ENCODE measurements around the gene HOXD12. TPM values are rescaled to one million over a fixed set of nuclear protein-coding genes. Genes with fewer than 3 reads are reported as not detected.
A peak's percentile ranks its signal among the peaks of the same experiment; 100 is the strongest.

HOXD12 gene
- total and polyA plus RNA-seq, 2 donors (not counting 1 experiment from before 2014, with no cell fraction given), result not detected

DNA sequence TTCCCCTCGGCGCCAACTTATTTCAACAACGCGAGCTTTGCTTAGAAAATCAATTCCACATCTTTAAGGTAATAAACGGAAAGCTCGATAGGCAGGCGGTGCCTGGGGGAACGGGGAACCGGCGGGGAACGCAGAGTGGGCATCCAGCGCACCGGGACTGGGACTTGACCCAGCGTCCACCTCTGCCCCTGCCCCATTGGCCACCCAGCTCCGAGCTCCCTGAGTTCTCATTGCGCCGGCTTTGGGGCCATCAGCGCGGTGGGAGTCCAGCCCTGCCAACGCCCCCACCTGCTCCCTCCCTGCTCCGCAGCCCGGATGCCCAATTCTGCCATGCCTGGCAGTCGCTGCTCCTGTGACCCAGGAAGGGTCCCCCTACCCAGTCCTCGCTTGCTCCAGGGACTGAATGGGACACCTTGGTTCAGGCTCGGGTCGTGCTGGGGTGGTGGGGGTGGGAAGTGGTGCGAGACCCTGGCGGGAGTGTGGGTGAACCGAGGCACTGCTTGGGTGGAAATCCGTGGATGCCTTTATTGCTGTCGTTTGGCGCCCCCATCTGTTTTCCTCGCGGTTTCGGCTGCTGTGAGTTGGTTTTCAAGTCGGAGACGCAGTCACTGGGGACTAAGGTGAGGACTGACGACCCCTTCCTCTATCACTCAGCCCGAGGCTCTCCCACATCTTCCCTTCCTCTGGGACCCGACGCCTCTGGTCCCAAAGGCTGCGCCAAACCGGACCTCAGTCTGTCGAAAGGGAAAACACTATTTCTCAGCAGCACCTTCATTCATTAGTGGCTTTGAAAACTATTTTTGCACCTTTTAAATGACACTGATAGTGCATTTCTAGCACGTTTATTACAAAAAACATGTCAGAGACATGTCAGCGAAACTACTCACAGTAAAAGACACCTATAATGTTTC is 13.5 kb upstream of the HOXD12 start:
- Histone ChIP-seq H3K4me1 (ENCODE audit: control insufficient read depth, extremely low read depth, insufficient read depth, low read length) (no peaks in the 10 kb centered on the region), H3K79me2 (ENCODE audit: control insufficient read depth, insufficient read depth, low read length) (no peaks in the 10 kb centered on the region), H3K4me2 (ENCODE audit: extremely low read depth, insufficient read depth, low read length) (no peak overlapping the region), H3K4me3 (replicated peaks in 1 of 4; ENCODE audit: control extremely low read depth in 1 of 4, insufficient read depth in 1 of 4, low read depth in 3 of 4, low read length in 4 of 4) (no peak overlapping the region), H3K27me3 (ENCODE audit: control insufficient read depth, insufficient read depth, low read length) (peaks cover 89% of the 10 kb centered on the region), H4K20me1 (ENCODE audit: control insufficient read depth, extremely low read depth, insufficient read depth, low read length) (no peaks in the 10 kb centered on the region), H3K27ac (ENCODE audit: insufficient read depth, low read length) (no peak overlapping the region), H3K36me3 (ENCODE audit: control insufficient read depth, insufficient read depth, low read length) (no peaks in the 10 kb centered on the region), H2AFZ (ENCODE audit: low read length) (no peak overlapping the region), H3K9me3 (ENCODE audit: control insufficient read depth, insufficient read depth, low read depth, low read length) (no peaks in the 10 kb centered on the region), H3K9ac (ENCODE audit: insufficient read depth, low read length) (no peak overlapping the region)
- DNase-seq (ENCODE audit: low read depth in 2 of 2), result peak; percentile 25 to 39
- TF ChIP-seq, protein P1, sequence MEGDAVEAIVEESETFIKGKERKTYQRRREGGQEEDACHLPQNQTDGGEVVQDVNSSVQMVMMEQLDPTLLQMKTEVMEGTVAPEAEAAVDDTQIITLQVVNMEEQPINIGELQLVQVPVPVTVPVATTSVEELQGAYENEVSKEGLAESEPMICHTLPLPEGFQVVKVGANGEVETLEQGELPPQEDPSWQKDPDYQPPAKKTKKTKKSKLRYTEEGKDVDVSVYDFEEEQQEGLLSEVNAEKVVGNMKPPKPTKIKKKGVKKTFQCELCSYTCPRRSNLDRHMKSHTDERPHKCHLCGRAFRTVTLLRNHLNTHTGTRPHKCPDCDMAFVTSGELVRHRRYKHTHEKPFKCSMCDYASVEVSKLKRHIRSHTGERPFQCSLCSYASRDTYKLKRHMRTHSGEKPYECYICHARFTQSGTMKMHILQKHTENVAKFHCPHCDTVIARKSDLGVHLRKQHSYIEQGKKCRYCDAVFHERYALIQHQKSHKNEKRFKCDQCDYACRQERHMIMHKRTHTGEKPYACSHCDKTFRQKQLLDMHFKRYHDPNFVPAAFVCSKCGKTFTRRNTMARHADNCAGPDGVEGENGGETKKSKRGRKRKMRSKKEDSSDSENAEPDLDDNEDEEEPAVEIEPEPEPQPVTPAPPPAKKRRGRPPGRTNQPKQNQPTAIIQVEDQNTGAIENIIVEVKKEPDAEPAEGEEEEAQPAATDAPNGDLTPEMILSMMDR (conservative IDR thresholded peaks at IDR 0.05 in 1 of 2, IDR thresholded peaks at IDR 0.05 in 1 of 2; ENCODE audit: low read depth in 1 of 2, low read length in 2 of 2), result peak; percentile 41 to 57
- peak; percentile 63 for TF ChIP-seq EZH2 (IDR thresholded peaks at IDR 0.05; ENCODE audit: low read length, missing control alignments)

DNA sequence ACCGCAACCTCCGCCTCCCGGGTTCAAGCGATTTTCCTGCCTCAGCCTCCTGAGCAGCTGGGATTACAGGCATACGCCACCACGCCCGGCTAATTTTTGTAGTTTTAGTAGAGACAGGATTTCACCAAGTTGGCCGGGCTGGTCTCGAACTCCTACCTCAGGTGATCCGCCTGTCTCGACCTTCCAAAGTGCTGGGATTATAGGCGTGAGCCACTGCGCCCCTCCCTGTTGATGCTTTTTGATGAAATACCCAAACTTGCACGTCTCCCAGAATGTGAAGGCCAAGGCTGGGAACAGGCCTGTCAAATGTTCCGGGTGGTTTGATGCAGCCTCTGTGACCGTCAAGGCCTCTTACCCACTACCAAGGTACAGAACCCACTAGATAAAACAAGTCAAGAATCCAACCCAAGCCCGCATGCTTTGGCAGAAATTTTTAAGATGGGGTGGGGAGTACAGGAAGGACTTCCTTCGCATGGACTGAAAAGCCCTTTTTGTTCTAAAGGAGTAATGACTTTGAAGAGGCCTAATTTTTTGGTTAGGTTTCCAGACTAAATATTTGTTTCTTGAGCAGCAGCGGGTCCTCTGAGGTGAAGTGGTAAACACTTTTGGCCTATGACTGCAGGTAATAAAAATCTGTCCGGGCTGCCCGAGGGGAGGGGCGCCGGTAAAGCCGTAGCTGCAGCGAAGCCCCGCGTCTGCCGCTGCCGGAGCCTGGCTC is 12.1 kb upstream of the HOXD12 start:
- Histone ChIP-seq H4K20me1 (ENCODE audit: control insufficient read depth, extremely low read depth, insufficient read depth, low read length) (no peaks in the 10 kb centered on the region), H3K36me3 (ENCODE audit: control insufficient read depth, insufficient read depth, low read length) (no peaks in the 10 kb centered on the region), H3K4me2 (ENCODE audit: extremely low read depth, insufficient read depth, low read length) (no peak overlapping the region), H2AFZ (ENCODE audit: low read length) (no peak overlapping the region), H3K27ac (ENCODE audit: insufficient read depth, low read length) (no peak overlapping the region), H3K4me3 (replicated peaks in 1 of 4; ENCODE audit: control extremely low read depth in 1 of 4, insufficient read depth in 1 of 4, low read depth in 3 of 4, low read length in 4 of 4) (no peak overlapping the region), H3K9ac (ENCODE audit: insufficient read depth, low read length) (no peak overlapping the region), H3K4me1 (ENCODE audit: control insufficient read depth, extremely low read depth, insufficient read depth, low read length) (no peaks in the 10 kb centered on the region), H3K79me2 (ENCODE audit: control insufficient read depth, insufficient read depth, low read length) (no peaks in the 10 kb centered on the region), H3K9me3 (ENCODE audit: control insufficient read depth, insufficient read depth, low read depth, low read length) (no peaks in the 10 kb centered on the region), H3K27me3 (ENCODE audit: control insufficient read depth, insufficient read depth, low read length) (peaks cover 87% of the 10 kb centered on the region)
- no peak for DNase-seq (ENCODE audit: low read depth in 2 of 2)
- no peak for TF ChIP-seq EZH2 (IDR thresholded peaks at IDR 0.05; ENCODE audit: low read length, missing control alignments)
- TF ChIP-seq, protein P1 (conservative IDR thresholded peaks at IDR 0.05 in 1 of 2, IDR thresholded peaks at IDR 0.05 in 1 of 2; ENCODE audit: low read depth in 1 of 2, low read length in 2 of 2), result no peak

All from fibroblast of lung (primary cell).